ENCODE data around the gene UBFD1. TPM values are rescaled to one million over a fixed set of nuclear protein-coding genes. Genes with fewer than 3 reads are reported as not detected.

The UBFD1 gene
- total RNA-seq, 1 experiment from 2014 or later, result 125 TPM

DNA sequence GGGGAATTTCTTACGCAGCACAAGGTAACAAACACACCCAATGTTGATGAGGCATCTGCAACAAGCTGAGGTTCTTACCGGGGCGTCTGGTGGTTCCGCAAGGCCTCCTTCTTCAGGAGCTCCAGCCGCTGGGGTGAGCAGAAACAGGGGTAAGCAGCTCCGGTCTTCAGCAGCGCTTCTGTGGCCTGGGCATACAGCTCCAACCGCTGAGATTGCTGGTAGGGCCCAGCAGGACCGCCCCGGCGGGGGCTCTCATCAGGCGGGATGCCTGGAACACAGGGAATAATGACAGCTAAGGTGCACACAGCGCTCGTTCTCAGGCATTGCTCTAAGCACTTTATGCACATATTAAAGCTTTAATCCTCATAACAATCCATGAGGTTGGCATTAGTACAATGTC is 13.1 kb upstream of the UBFD1 start:
- TF ChIP-seq, protein P1, sequence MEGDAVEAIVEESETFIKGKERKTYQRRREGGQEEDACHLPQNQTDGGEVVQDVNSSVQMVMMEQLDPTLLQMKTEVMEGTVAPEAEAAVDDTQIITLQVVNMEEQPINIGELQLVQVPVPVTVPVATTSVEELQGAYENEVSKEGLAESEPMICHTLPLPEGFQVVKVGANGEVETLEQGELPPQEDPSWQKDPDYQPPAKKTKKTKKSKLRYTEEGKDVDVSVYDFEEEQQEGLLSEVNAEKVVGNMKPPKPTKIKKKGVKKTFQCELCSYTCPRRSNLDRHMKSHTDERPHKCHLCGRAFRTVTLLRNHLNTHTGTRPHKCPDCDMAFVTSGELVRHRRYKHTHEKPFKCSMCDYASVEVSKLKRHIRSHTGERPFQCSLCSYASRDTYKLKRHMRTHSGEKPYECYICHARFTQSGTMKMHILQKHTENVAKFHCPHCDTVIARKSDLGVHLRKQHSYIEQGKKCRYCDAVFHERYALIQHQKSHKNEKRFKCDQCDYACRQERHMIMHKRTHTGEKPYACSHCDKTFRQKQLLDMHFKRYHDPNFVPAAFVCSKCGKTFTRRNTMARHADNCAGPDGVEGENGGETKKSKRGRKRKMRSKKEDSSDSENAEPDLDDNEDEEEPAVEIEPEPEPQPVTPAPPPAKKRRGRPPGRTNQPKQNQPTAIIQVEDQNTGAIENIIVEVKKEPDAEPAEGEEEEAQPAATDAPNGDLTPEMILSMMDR (IDR thresholded peaks at IDR 0.05; ENCODE audit: unreplicated experiment), result no peak
- no peaks in the 10 kb centered on the region for H3K4me1 Mint-ChIP-seq (ENCODE audit: low read depth, unreplicated experiment)
- H3K36me3 Mint-ChIP-seq (ENCODE audit: insufficient read depth, unreplicated experiment), result peaks cover 52% of the 10 kb centered on the region
- no TSS peak for BruUV-seq (replicated peaks)
- CTCF ChIA-PET, result no interaction called here
- H3K27me3 Mint-ChIP-seq (ENCODE audit: unreplicated experiment), result no peaks in the 10 kb centered on the region
- no peak for DNase-seq
- intact Hi-C loops (cut with micrococcal nuclease; ENCODE audit: unreplicated experiment), result no loop called here
- no peak overlapping the region for H3K27ac Mint-ChIP-seq (ENCODE audit: unreplicated experiment)
- no peaks in the 10 kb centered on the region for H3K9me3 Mint-ChIP-seq (ENCODE audit: low read depth, unreplicated experiment)
- H3K4me3 Mint-ChIP-seq (ENCODE audit: low read depth, unreplicated experiment), result no peak overlapping the region

- BruUV-seq (replicated peaks), result no TSS peak
- DNase-seq, result no peak
- Mint-ChIP-seq H3K27ac (ENCODE audit: unreplicated experiment) (no peak overlapping the region), H3K4me3 (ENCODE audit: low read depth, unreplicated experiment) (no peak overlapping the region), H3K9me3 (ENCODE audit: low read depth, unreplicated experiment) (no peaks in the 10 kb centered on the region), H3K27me3 (ENCODE audit: unreplicated experiment) (no peaks in the 10 kb centered on the region), H3K4me1 (ENCODE audit: low read depth, unreplicated experiment) (no peaks in the 10 kb centered on the region), H3K36me3 (ENCODE audit: insufficient read depth, unreplicated experiment) (peaks cover 48% of the 10 kb centered on the region)
- intact Hi-C loops (cut with micrococcal nuclease; ENCODE audit: unreplicated experiment), result no loop called here
- CTCF ChIA-PET, result interaction anchor here (0.7 kb wide), 1 partner anchor 54 kb away, joined by 5 read pairs; no protein-coding TSS in a partner anchor
- TF ChIP-seq, protein P1 (IDR thresholded peaks at IDR 0.05; ENCODE audit: unreplicated experiment), result no peak
Observed at GRCh38 chr16:23549938-23550337, 7.6 kb upstream of the UBFD1 start.

DNA sequence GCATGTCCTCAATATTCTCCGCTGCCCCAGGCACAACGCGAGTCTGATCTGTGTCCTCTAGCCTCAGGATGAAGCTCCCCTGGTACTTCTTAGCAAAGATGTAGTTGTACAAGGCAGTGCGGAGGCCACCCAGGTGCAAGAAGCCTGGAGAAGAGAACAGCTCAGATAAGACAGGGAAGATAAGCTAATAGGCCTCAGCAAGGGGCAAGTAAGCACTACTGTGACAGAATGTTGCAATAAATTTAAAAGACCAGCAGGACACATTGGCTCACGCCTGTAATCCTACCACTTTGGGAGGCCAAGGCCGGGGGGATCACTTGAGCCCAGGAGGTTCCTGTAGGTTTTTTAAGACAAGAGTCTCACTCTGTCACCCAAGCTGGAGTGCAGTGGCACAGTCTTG is 5.4 kb upstream of the UBFD1 start:
- DNase-seq, result no peak
- peaks cover 58% of the 10 kb centered on the region for H3K36me3 Mint-ChIP-seq (ENCODE audit: insufficient read depth, unreplicated experiment)
- TF ChIP-seq, protein P1 (IDR thresholded peaks at IDR 0.05; ENCODE audit: unreplicated experiment), result no peak
- H3K9me3 Mint-ChIP-seq (ENCODE audit: low read depth, unreplicated experiment), result no peaks in the 10 kb centered on the region
- H3K4me3 Mint-ChIP-seq (ENCODE audit: low read depth, unreplicated experiment), result no peak overlapping the region
- CTCF ChIA-PET, result no interaction called here
- H3K4me1 Mint-ChIP-seq (ENCODE audit: low read depth, unreplicated experiment), result no peaks in the 10 kb centered on the region
- no TSS peak for BruUV-seq (replicated peaks)
- H3K27me3 Mint-ChIP-seq (ENCODE audit: unreplicated experiment), result no peaks in the 10 kb centered on the region
- no peak overlapping the region for H3K27ac Mint-ChIP-seq (ENCODE audit: unreplicated experiment)
- intact Hi-C loops (cut with micrococcal nuclease; ENCODE audit: unreplicated experiment), result no loop called here

DNA sequence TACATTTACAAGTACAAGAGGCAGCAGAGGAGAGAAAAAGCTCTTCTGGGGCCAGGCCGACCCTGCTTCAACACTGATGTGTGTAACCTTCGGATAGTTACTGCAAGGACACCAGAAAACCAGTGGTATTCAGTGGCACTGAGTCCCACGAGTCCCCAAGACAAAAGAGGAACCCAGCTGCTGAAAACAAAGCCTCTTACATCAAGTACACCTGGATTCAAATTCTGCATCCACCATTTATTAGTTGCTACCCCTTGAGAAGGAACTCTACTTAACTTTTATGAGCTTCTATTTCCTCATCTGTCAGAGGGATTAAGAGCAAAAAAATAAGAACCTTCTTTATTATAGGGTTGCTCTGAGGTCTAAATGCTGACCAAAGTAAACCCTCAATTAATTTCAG is 3.0 kb upstream of the UBFD1 start:
- TF ChIP-seq, protein P1 (IDR thresholded peaks at IDR 0.05; ENCODE audit: unreplicated experiment), result no peak
- BruUV-seq (replicated peaks), result no TSS peak
- no peaks in the 10 kb centered on the region for H3K27me3 Mint-ChIP-seq (ENCODE audit: unreplicated experiment)
- CTCF ChIA-PET, result interaction anchor here (1.2 kb wide), 1 partner anchor 44 kb away, joined by 4 read pairs; no protein-coding TSS in a partner anchor
- no peak for DNase-seq
- H3K36me3 Mint-ChIP-seq (ENCODE audit: insufficient read depth, unreplicated experiment), result peaks cover 68% of the 10 kb centered on the region
- no peak overlapping the region for H3K4me3 Mint-ChIP-seq (ENCODE audit: low read depth, unreplicated experiment)
- H3K4me1 Mint-ChIP-seq (ENCODE audit: low read depth, unreplicated experiment), result peaks cover 7% of the 10 kb centered on the region
- intact Hi-C loops (cut with micrococcal nuclease; ENCODE audit: unreplicated experiment), result no loop called here
- H3K27ac Mint-ChIP-seq (ENCODE audit: unreplicated experiment), result no peak overlapping the region
- H3K9me3 Mint-ChIP-seq (ENCODE audit: low read depth, unreplicated experiment), result no peaks in the 10 kb centered on the region
